NCI-H345 treated with DMSO at 0.1 percent for 48 hours (cell line): ENCODE results near the gene CLDN10.
A peak's percentile ranks its signal among the peaks of the same experiment; 100 is the strongest.
"Not testable (repeated sequence)": the region's sequence is repeated elsewhere in the genome, so short reads cannot be mapped to it uniquely, and the experiment has no call there.

Experiments
- DNase-seq: peaks from one replicate; lab custom pipeline; 2025; ENCODE audit not compliant: unreplicated experiment; lab: John Stamatoyannopoulos, UW

CLDN10 gene

GRCh38 chr13:95552539-95553441, at the start of gene CLDN10:
Gene CLDN10, plus strand, starts transcription at chr13:95552720. Its CDS starts 34 bp downstream, at chr13:95552754.
- DNase-seq, result no peak

GRCh38 chr13:95503662-95504061, 48.9 kb upstream of the CLDN10 start:
- no peak for DNase-seq

GRCh38 chr13:95505265-95505664, 47.3 kb upstream of the CLDN10 start:
- DNase-seq, result no peak

GRCh38 chr13:95505986-95506385, 46.5 kb upstream of the CLDN10 start:
- DNase-seq, result no peak

- no peak for DNase-seq
These were observed 44.5 kb upstream of the CLDN10 start for GRCh38 chr13:95507991-95508390.

- no peak for DNase-seq
These were observed 43.5 kb upstream of the CLDN10 start for GRCh38 chr13:95508996-95509395.

GRCh38 chr13:95509521-95510310, 42.8 kb upstream of the CLDN10 start:
- DNase-seq, result no peak

GRCh38 chr13:95510950-95511349, 41.6 kb upstream of the CLDN10 start:
- no peak for DNase-seq

- no peak for DNase-seq
These were observed 40.1 kb upstream of the CLDN10 start for GRCh38 chr13:95512424-95512823.

- no peak for DNase-seq
These were observed 39.6 kb upstream of the CLDN10 start for GRCh38 chr13:95512957-95513356.

GRCh38 chr13:95515606-95516005, 36.9 kb upstream of the CLDN10 start:
- DNase-seq, result not testable (repeated sequence)

GRCh38 chr13:95516021-95516420, 36.5 kb upstream of the CLDN10 start:
- no peak for DNase-seq

GRCh38 chr13:95516492-95516891, 36.0 kb upstream of the CLDN10 start:
- no peak for DNase-seq

- no peak for DNase-seq
These were observed 28.9 kb upstream of the CLDN10 start for GRCh38 chr13:95523598-95523997.

GRCh38 chr13:95524264-95524901, 28.1 kb upstream of the CLDN10 start:
- no peak for DNase-seq

- DNase-seq, result no peak
These were observed 24.6 kb upstream of the CLDN10 start for GRCh38 chr13:95527955-95528354.

GRCh38 chr13:95530178-95530577, 22.3 kb upstream of the CLDN10 start:
- peak; percentile 13 for DNase-seq

GRCh38 chr13:95533545-95534160, 18.9 kb upstream of the CLDN10 start:
- DNase-seq, result no peak

GRCh38 chr13:95535243-95535642, 17.3 kb upstream of the CLDN10 start:
- DNase-seq, result peak; percentile 29

- DNase-seq, result no peak
These were observed 15.8 kb upstream of the CLDN10 start for GRCh38 chr13:95536632-95537241.

- peak; percentile 16 for DNase-seq
These were observed 11.6 kb upstream of the CLDN10 start for GRCh38 chr13:95540888-95541287.
